HG03575 (cell line): Measurements from ENCODE around the gene LOXL3.

Experiments used
- ATAC-seq: cut with Tn5 transposase; IDR thresholded peaks from one replicate; pipeline ENCODE4 v1.9.1; 2021; ENCODE audit not compliant: unreplicated experiment, insufficient number of reproducible peaks, low FRiP score; ENCODE audit errors: extremely low read depth

Gene LOXL3

GRCh38 chr2:74554820-74555531 is 1.2 kb upstream of the LOXL3 start:
- ATAC-seq = no peak

DNA sequence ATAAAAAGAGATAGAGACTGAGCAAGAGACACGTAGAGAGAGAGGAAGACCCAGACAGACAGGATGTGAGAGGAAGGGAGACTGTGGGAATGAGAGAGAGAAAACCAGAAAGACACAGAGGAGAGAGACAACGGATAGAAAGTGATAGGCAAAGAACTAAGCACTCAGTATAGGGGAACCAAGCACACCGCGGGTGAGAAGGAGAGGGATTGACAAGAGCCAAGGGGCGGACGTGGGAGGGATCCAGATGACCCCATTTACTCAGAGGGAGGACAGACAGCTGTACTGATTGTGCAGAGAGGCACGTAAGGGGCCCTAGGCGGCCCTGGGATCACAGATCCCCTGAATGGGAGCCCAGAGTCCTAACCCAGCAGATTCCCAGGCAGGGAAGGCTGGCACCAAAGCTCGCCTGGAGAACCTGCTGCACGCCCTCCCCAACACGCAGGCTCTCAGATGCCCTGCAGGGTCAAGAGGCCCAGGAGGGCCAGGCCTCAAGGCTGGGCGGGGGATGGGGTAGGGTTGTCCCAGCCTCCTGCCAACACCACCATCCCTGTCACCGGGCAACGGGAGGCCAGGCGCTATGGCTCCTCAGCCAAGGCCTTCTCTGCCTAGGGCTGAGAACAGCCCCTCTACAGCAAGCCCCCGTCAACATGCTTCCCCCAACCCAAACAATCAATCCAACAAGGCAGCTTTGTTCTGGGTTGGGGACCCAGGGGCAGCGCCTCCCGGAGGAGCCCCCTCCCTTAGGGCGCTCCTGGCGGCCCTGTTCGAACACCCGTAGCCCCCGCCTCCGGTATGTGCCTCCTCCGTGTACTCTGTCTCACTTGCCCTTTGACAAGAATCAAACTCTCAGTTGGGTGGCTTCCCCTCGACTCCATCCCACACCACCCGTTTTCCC is 579 bp downstream of the LOXL3 start:
- no peak for ATAC-seq

DNA sequence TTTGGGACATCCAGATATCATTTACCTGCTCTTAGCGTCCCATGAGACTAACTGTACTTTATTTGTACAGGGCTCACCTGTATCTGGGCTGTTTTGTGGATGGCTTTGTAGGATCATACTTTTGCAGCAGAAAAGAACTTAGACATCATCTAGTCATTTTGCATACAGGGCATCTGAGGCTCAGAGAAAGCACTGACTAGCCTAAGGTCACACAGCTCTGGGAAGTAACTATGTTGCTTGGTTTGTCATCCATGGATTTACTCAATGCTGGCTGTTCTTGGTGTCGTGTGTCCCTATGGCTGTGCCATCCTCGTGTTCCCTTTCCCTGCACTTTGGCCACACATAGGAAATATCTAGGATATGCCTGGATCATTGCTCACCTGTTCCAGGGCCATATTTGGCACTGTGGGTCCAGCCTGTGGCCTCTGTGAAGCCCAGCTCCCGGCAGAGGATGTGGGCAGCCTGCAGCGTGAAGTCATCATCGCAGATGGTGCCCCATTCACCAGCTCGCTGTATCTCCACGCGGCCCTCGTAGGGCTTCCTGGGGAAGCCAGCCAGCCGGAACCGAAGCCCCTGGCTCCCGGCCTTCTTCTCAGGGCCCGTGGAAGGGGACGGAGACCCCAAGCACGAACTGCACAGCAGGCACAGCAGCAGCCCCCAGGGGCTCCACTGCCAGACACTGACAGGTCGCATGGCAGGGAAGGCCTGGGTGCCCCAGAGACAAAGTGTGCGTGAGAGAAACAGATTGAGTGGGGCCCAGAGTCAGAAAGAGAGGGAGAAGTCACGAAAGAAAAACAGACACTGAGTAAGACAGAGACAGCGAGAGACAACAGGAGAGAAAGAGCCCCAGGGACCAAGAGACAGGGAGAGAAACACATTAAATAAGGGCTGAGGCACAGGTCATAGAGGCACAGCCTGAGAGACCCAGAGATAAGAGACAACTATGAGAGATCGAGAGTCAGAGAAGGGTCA is 1.5 kb downstream of the LOXL3 start:
- no peak for ATAC-seq

DNA sequence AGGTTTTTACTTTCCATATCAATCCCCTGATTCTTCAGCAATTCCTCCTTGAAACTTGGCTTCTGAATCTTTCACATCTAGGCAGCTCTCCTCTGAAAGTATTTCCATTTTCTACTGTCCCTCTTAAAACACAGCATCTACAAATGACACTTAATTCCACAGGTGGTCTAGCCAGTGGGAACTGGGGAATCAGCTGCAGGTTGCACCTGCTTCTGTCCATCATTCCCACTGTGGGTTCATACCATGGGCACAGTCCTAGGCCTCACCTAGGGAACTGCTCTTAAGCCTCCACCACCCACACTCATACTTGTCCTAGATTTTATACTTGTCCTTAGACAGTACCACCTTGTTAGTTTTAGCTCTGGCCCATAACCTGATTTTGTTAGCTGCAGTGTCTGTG is 2.2 kb downstream of the LOXL3 start:
- no peak for ATAC-seq

- ATAC-seq = no peak
These were observed 3.5 kb downstream of the LOXL3 start for GRCh38 chr2:74550231-74550630.

GRCh38 chr2:74548900-74549826 is 4.6 kb downstream of the LOXL3 start:
- no peak for ATAC-seq

- no peak for ATAC-seq
These were observed 5.3 kb downstream of the LOXL3 start for GRCh38 chr2:74548285-74548899.

- no peak for ATAC-seq
These were observed 7.7 kb downstream of the LOXL3 start for GRCh38 chr2:74546004-74546403.

GRCh38 chr2:74544634-74545033 is 9.1 kb downstream of the LOXL3 start:
- ATAC-seq = no peak

- no peak for ATAC-seq
These were observed 10.8 kb downstream of the LOXL3 start for GRCh38 chr2:74542978-74543377.

- no peak for ATAC-seq
These were observed 13.5 kb downstream of the LOXL3 start for GRCh38 chr2:74540291-74540690.

DNA sequence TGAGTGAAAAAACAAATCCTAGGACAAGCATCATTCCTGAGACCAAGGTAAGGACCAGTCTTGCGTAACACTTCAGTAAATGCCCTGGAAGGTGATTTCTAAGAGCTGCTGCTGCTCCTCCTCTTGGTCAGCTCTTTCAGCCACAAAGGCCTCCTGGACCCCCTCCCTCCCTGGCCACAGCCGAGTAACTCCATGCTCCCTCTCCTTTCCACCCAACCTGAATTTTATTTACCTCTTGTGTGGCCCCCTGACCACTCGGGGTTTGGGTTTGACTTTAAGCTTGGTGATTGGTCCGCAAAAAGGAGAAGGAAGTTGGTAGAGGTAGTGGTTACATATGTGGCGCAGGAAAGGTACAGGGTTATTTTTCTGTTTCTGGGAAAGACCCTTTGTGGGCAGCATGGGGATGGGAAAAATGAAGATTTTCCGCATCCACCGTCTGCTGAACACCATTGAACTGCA is 14.8 kb downstream of the LOXL3 start:
- no peak for ATAC-seq

- ATAC-seq = no peak
These were observed 16.6 kb downstream of the LOXL3 start for GRCh38 chr2:74537140-74537539.

DNA sequence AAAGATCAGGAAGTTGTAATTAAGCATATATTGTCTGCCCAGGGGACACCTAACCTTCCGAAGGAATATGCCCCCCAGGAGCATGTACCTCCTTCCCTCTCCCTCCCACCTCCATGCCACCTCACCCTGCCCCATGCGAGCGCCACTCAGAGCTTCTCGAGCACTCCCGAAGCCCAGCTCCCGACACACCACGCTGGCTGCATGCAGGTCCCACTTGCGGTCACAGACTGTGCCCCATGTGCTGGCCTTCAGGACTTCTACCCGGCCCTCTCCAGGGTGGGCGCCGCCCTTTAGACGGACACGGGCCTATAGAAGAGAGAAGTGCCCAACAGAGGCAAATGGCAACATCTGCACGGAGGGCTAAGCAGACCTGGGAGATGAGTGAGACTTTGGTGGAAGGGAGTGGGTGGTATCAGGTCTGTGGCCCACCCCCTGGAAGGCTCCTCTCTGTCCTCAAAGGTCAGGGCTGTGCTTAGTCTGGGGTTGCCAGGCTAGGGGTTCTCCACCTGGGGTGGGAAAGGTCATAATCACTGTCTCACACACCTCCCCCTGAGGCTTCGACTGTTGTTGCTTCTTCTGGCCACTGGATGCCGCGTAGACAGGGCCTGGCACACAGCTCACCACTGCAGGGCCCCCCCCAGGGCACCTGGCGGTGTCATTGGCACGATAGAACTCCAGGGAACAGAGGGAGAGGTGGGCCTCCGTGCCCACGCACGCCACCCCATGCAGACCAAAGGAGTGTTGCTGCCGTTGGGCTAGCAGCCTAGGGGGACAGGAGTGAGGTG is 17.4 kb downstream of the LOXL3 start:
- no peak for ATAC-seq

DNA sequence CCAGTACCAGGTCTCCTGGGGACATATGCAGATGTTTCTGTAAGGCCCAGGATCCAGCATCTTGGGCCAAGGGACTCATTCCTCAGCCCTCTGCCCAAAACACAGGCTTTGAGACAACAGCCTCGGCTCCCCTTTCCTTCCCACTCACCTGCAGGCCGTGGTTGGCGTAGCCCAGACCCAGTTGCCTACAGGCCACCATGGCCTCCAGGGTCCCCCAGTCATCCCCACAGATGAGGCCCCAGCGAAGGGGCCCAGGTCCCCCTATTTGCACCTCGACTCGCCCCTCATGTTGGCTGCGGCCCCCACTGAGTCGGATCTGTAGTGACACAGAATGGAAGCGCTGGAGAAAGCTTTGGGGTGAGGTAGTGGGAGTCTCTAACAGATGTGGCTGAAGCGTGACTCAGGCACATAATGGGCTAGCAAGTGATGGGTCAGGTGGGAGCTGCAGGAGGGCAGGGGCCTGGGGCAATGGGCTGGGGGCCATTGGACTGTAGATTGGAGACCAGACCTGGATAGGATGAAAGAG is 18.2 kb downstream of the LOXL3 start:
- no peak for ATAC-seq

DNA sequence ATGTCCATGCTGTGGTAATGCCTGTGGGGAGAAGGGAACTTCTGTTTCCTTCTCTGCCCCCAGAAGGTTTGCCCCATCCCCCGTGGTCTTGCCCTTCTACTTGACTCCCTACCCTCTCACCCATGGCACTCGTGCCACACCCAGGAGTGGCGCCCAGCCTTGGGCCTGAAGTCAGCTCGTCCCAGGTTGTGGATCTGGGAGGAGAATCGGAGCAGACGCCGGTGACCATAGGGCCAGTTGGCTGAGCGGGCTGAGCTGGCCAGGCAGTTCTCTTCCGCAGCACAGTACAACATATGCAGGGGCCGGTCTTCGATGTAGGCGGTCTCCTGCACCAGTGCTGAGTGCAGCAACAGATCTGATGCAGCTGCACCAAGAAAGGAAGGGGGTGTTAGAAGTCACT is 19.3 kb downstream of the LOXL3 start:
- ATAC-seq = no peak

GRCh38 chr2:74533464-74533863 is 20.3 kb downstream of the LOXL3 start:
- no peak for ATAC-seq
